ENCODE measurements around the gene BIK. TPM values are rescaled to one million over a fixed set of nuclear protein-coding genes. Genes with fewer than 3 reads are reported as not detected.

BIK gene
- total RNA-seq, 1 experiment from 2014 or later: 3.2 TPM

- Mint-ChIP-seq H3K36me3 (peaks cover 11% of the 10 kb centered on the region), H3K27me3 (ENCODE audit: low read depth) (no peaks in the 10 kb centered on the region; the same call in none of the 2 replicates), H3K4me3 (no peak overlapping the region), H3K27ac (no peak overlapping the region), H3K9me3 (peaks cover 16% of the 10 kb centered on the region), H3K4me1 (0 out of 2 replicates have a peak, but pooled peaks cover 5% of the 10 kb centered on the region)
- POLR2A ChIA-PET: no interaction called here
- DNase-seq (ENCODE audit: low spot score) (no peak), ATAC-seq (peak; percentile 10)
- TF ChIP-seq, protein P1, sequence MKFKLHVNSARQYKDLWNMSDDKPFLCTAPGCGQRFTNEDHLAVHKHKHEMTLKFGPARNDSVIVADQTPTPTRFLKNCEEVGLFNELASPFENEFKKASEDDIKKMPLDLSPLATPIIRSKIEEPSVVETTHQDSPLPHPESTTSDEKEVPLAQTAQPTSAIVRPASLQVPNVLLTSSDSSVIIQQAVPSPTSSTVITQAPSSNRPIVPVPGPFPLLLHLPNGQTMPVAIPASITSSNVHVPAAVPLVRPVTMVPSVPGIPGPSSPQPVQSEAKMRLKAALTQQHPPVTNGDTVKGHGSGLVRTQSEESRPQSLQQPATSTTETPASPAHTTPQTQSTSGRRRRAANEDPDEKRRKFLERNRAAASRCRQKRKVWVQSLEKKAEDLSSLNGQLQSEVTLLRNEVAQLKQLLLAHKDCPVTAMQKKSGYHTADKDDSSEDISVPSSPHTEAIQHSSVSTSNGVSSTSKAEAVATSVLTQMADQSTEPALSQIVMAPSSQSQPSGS (CRISPR knock-in tag; IDR thresholded peaks at IDR 0.05; ENCODE audit: borderline replicate concordance, low read depth): no peak
- TF ChIP-seq ZNF281 (CRISPR knock-in tag; IDR thresholded peaks at IDR 0.05): no peak
- no peak for TF ChIP-seq OVOL2 (CRISPR knock-in tag; IDR thresholded peaks at IDR 0.05; ENCODE audit: borderline replicate concordance)
- no peak for TF ChIP-seq TP53 (CRISPR knock-in tag; IDR thresholded peaks at IDR 0.05)
- TF ChIP-seq ETV6 (CRISPR knock-in tag; IDR thresholded peaks at IDR 0.05): no peak
- TF ChIP-seq NR1H2 (CRISPR knock-in tag; IDR thresholded peaks at IDR 0.05): no peak
- no peak for TF ChIP-seq FOXK1 (CRISPR knock-in tag; IDR thresholded peaks at IDR 0.05)
- TF ChIP-seq E2F4 (CRISPR knock-in tag; IDR thresholded peaks at IDR 0.05; ENCODE audit: borderline replicate concordance, low read depth): no peak
- no peak for TF ChIP-seq TCF7 (CRISPR knock-in tag; IDR thresholded peaks at IDR 0.05; ENCODE audit: low read depth)
- TF ChIP-seq, protein P2, sequence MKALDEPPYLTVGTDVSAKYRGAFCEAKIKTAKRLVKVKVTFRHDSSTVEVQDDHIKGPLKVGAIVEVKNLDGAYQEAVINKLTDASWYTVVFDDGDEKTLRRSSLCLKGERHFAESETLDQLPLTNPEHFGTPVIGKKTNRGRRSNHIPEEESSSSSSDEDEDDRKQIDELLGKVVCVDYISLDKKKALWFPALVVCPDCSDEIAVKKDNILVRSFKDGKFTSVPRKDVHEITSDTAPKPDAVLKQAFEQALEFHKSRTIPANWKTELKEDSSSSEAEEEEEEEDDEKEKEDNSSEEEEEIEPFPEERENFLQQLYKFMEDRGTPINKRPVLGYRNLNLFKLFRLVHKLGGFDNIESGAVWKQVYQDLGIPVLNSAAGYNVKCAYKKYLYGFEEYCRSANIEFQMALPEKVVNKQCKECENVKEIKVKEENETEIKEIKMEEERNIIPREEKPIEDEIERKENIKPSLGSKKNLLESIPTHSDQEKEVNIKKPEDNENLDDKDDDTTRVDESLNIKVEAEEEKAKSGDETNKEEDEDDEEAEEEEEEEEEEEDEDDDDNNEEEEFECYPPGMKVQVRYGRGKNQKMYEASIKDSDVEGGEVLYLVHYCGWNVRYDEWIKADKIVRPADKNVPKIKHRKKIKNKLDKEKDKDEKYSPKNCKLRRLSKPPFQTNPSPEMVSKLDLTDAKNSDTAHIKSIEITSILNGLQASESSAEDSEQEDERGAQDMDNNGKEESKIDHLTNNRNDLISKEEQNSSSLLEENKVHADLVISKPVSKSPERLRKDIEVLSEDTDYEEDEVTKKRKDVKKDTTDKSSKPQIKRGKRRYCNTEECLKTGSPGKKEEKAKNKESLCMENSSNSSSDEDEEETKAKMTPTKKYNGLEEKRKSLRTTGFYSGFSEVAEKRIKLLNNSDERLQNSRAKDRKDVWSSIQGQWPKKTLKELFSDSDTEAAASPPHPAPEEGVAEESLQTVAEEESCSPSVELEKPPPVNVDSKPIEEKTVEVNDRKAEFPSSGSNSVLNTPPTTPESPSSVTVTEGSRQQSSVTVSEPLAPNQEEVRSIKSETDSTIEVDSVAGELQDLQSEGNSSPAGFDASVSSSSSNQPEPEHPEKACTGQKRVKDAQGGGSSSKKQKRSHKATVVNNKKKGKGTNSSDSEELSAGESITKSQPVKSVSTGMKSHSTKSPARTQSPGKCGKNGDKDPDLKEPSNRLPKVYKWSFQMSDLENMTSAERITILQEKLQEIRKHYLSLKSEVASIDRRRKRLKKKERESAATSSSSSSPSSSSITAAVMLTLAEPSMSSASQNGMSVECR (CRISPR knock-in tag; IDR thresholded peaks at IDR 0.05; ENCODE audit: borderline replicate concordance): no peak
- CTCF ChIA-PET: no interaction called here
Measured at GRCh38 chr22:43094085-43094484, 16.5 kb upstream of the BIK start.

GRCh38 chr22:43094551-43094950 lies 16.0 kb upstream of the BIK start:
- no peak for DNase-seq (ENCODE audit: low spot score)
- no peaks in the 10 kb centered on the region; the same call in none of the 2 replicates for H3K27me3 Mint-ChIP-seq (ENCODE audit: low read depth)
- CTCF ChIA-PET: interaction anchor here (0.6 kb wide), 1 partner anchor 555 kb away, joined by 5 read pairs; no protein-coding TSS in a partner anchor
- H3K4me1 Mint-ChIP-seq: 0 out of 2 replicates have a peak, but pooled peaks cover 5% of the 10 kb centered on the region
- peaks cover 16% of the 10 kb centered on the region for H3K9me3 Mint-ChIP-seq
- H3K36me3 Mint-ChIP-seq: peaks cover 11% of the 10 kb centered on the region
- no peak overlapping the region for H3K4me3 Mint-ChIP-seq
- no peak for ATAC-seq
- H3K27ac Mint-ChIP-seq: no peak overlapping the region
- POLR2A ChIA-PET: no interaction called here
- TF ChIP-seq ATF3 (CRISPR knock-in tag; conservative IDR thresholded peaks at IDR 0.05) (no peak), ETV6 (CRISPR knock-in tag; IDR thresholded peaks at IDR 0.05) (no peak), SMAD4 (CRISPR knock-in tag; IDR thresholded peaks at IDR 0.05) (no peak), OVOL2 (CRISPR knock-in tag; IDR thresholded peaks at IDR 0.05; ENCODE audit: borderline replicate concordance) (no peak), ZNF425 (CRISPR knock-in tag; conservative IDR thresholded peaks at IDR 0.05) (no peak)
- TF ChIP-seq, protein P3, sequence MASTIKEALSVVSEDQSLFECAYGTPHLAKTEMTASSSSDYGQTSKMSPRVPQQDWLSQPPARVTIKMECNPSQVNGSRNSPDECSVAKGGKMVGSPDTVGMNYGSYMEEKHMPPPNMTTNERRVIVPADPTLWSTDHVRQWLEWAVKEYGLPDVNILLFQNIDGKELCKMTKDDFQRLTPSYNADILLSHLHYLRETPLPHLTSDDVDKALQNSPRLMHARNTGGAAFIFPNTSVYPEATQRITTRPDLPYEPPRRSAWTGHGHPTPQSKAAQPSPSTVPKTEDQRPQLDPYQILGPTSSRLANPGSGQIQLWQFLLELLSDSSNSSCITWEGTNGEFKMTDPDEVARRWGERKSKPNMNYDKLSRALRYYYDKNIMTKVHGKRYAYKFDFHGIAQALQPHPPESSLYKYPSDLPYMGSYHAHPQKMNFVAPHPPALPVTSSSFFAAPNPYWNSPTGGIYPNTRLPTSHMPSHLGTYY (CRISPR knock-in tag; IDR thresholded peaks at IDR 0.05): no peak
- TF ChIP-seq, protein P1 (CRISPR knock-in tag; IDR thresholded peaks at IDR 0.05; ENCODE audit: borderline replicate concordance, low read depth): no peak
- TF ChIP-seq, protein P4, sequence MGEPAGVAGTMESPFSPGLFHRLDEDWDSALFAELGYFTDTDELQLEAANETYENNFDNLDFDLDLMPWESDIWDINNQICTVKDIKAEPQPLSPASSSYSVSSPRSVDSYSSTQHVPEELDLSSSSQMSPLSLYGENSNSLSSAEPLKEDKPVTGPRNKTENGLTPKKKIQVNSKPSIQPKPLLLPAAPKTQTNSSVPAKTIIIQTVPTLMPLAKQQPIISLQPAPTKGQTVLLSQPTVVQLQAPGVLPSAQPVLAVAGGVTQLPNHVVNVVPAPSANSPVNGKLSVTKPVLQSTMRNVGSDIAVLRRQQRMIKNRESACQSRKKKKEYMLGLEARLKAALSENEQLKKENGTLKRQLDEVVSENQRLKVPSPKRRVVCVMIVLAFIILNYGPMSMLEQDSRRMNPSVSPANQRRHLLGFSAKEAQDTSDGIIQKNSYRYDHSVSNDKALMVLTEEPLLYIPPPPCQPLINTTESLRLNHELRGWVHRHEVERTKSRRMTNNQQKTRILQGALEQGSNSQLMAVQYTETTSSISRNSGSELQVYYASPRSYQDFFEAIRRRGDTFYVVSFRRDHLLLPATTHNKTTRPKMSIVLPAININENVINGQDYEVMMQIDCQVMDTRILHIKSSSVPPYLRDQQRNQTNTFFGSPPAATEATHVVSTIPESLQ (CRISPR knock-in tag; IDR thresholded peaks at IDR 0.05): no peak

Measured in WTC11 (cell line).